ENCODE results near the gene TRAF1. TPM values are rescaled to one million over a fixed set of nuclear protein-coding genes. Genes with fewer than 3 reads are reported as not detected.

Gene TRAF1
- total RNA-seq, 2 experiments from 2014 or later = 80.6 to 85.0 TPM

DNA sequence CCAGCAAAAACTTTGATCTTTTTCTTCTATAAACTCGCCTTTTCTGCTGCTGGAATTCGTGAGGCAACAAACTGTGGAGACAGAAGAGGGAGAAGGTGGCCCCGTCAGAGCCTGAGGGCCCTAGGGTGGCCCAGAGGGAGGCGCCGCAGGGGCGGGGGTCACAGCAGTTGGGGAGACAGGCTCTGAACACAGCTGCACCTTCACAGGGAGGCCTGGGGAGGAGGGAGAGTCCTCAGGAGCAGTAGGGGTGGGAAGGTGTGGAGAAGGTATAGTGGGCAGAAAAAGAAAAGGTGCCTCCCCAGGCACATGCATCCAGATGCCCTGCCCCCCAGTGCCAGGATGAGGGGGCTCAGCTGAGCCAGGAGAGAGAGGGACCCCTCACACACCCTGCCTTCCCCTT lies 64.7 kb downstream of the TRAF1 start:
- no peak for DNase-seq
- Mint-ChIP-seq H3K9me3 (no peaks in the 10 kb centered on the region), H3K4me3 (no peak overlapping the region), H3K36me3 (ENCODE audit: low read depth) (peaks cover 63% of the 10 kb centered on the region), H3K4me1 (ENCODE audit: low read depth) (peaks cover 3% of the 10 kb centered on the region), H3K27ac (no peak overlapping the region), H3K27me3 (ENCODE audit: low read depth) (no peaks in the 10 kb centered on the region)
- CTCF ChIA-PET = interaction anchor here (1.3 kb wide), 1 partner anchor 11 kb away, joined by 3 read pairs; no protein-coding TSS in a partner anchor
- intact Hi-C loops (cut with micrococcal nuclease) = no loop called here

DNA sequence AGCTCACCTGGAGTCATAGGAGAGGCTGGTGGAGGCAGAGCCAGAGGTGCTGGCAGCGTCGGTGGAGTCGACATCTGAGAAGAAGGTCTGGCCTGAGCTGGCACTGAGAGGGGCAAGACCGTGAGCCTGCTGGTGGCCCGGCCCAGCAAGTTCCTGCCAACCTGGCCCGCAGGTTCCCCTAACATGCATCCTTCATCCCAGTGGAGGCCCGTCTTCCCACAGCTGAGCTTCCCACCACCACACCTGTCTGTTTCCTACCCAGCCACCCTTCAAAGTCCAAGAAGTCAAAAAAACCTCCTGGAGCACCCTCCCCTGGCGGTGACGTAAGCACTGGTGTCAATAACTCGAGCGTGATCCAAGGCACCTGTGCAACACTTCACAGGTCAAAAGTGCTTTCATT lies 66.5 kb downstream of the TRAF1 start:
- CTCF ChIA-PET = interaction anchor here (1.0 kb wide), 1 partner anchor 200 kb away, joined by 3 read pairs; no protein-coding TSS in a partner anchor
- Mint-ChIP-seq H3K27ac (no peak overlapping the region), H3K36me3 (ENCODE audit: low read depth) (peaks cover 58% of the 10 kb centered on the region), H3K9me3 (no peaks in the 10 kb centered on the region), H3K27me3 (ENCODE audit: low read depth) (no peaks in the 10 kb centered on the region), H3K4me3 (no peak overlapping the region), H3K4me1 (ENCODE audit: low read depth) (peaks cover 3% of the 10 kb centered on the region)
- intact Hi-C loops (cut with micrococcal nuclease) = no loop called here
- no peak for DNase-seq

DNA sequence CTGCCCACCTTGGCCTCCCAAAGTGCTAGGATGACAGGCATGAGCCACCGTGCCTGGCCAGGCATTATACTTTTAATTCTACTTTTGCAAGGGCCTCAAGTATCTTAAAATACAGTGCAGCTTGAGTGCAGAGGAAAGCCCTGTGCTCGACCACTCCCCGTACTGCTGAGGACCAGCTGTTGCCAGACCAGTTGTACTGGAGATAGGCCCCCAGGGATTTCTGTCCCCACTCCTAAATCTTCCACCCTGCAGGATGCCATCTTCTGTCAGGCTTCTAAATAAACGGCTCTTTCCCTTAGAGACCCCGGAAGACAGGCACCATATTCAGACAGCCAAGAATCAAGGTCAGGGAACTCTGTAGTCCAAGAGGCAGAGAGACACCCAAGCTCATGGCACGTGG lies 67.2 kb downstream of the TRAF1 start:
- H3K9me3 Mint-ChIP-seq = no peaks in the 10 kb centered on the region
- CTCF ChIA-PET = no interaction called here
- H3K4me1 Mint-ChIP-seq (ENCODE audit: low read depth) = peaks cover 3% of the 10 kb centered on the region
- no peaks in the 10 kb centered on the region for H3K27me3 Mint-ChIP-seq (ENCODE audit: low read depth)
- intact Hi-C loops (cut with micrococcal nuclease) = no loop called here
- H3K27ac Mint-ChIP-seq = no peak overlapping the region
- peaks cover 59% of the 10 kb centered on the region for H3K36me3 Mint-ChIP-seq (ENCODE audit: low read depth)
- no peak for DNase-seq
- H3K4me3 Mint-ChIP-seq = no peak overlapping the region

DNA sequence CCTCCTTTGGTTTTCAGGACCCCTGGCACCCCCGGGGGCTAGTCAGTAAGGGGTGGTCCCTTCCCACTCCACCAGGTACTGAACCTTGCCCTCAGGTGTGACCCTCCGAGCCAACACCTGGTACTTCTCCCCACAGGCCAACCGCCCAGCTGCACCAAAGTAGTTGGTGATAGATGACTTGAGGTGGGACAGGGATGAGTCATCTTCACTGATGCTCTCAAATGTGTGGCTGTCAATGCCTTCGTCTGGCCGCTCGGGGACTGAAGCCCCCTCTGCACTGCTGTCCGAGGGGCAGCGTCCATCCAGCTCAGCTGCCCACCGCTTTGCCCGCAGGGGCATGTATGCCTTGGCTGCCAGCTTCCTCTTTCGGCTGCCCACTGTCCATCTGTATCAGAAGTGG lies 68.7 kb downstream of the TRAF1 start:
- Mint-ChIP-seq H3K27ac (no peak overlapping the region), H3K36me3 (ENCODE audit: low read depth) (peaks cover 55% of the 10 kb centered on the region), H3K27me3 (ENCODE audit: low read depth) (no peaks in the 10 kb centered on the region), H3K4me1 (ENCODE audit: low read depth) (peaks cover 4% of the 10 kb centered on the region), H3K9me3 (no peaks in the 10 kb centered on the region), H3K4me3 (no peak overlapping the region)
- CTCF ChIA-PET = interaction anchor here (0.9 kb wide), 1 partner anchor 12 kb away, joined by 3 read pairs; no protein-coding TSS in a partner anchor
- intact Hi-C loops (cut with micrococcal nuclease) = no loop called here
- DNase-seq = no peak

DNA sequence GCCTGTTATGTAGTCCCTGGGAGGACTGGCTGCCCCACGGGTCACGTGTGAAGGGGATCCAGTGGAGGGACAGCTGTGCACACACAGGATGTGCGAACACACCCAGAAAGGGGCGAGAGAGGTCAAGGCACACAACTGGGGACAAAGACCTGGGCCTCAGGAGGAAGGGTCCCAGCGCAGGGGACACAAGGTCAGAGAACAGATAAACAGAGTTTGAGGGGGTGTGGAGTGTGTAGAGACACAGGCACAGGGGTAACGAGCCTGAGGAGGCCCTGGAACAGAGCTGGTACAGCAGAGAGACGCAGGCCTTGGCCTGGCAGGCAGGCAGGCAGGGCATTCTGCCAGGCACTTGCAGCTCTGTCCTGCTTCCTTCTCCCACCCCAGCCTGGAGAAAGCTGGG lies 69.1 kb downstream of the TRAF1 start:
- Mint-ChIP-seq H3K4me1 (ENCODE audit: low read depth) (peaks cover 8% of the 10 kb centered on the region), H3K27me3 (ENCODE audit: low read depth) (no peaks in the 10 kb centered on the region), H3K4me3 (no peak overlapping the region), H3K36me3 (ENCODE audit: low read depth) (peaks cover 53% of the 10 kb centered on the region), H3K9me3 (no peaks in the 10 kb centered on the region), H3K27ac (no peak overlapping the region)
- intact Hi-C loops (cut with micrococcal nuclease) = no loop called here
- CTCF ChIA-PET = interaction anchor here (0.9 kb wide), 1 partner anchor 11 kb away, joined by 3 read pairs; no protein-coding TSS in a partner anchor
- DNase-seq = no peak

DNA sequence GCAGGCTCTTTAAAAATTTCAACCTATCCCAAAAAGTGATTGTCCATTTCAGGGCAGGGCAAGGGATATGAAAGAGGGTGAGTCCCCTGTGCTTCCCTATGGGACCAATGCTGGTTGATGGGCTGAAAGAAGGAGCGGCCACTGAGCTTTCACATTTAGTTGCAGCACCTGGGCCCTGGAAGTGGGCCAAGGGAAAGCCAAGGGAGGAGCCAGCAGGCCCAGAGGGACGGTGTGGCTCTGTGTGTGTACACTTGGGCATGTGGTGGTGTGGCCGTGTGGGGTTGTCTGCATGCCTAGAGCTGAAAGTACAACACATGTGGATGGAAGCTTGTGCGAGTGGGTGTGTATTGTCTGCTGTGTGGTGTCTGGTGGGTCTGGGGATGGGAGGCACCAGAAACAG lies 69.9 kb downstream of the TRAF1 start:
- H3K9me3 Mint-ChIP-seq = no peaks in the 10 kb centered on the region
- DNase-seq = no peak
- CTCF ChIA-PET = interaction anchor here (1.0 kb wide), 1 partner anchor 9 kb away, joined by 3 read pairs; no protein-coding TSS in a partner anchor
- no peaks in the 10 kb centered on the region for H3K27me3 Mint-ChIP-seq (ENCODE audit: low read depth)
- H3K4me1 Mint-ChIP-seq (ENCODE audit: low read depth) = peaks cover 8% of the 10 kb centered on the region
- intact Hi-C loops (cut with micrococcal nuclease) = no loop called here
- no peak overlapping the region for H3K27ac Mint-ChIP-seq
- no peak overlapping the region for H3K4me3 Mint-ChIP-seq
- H3K36me3 Mint-ChIP-seq (ENCODE audit: low read depth) = peaks cover 52% of the 10 kb centered on the region

DNA sequence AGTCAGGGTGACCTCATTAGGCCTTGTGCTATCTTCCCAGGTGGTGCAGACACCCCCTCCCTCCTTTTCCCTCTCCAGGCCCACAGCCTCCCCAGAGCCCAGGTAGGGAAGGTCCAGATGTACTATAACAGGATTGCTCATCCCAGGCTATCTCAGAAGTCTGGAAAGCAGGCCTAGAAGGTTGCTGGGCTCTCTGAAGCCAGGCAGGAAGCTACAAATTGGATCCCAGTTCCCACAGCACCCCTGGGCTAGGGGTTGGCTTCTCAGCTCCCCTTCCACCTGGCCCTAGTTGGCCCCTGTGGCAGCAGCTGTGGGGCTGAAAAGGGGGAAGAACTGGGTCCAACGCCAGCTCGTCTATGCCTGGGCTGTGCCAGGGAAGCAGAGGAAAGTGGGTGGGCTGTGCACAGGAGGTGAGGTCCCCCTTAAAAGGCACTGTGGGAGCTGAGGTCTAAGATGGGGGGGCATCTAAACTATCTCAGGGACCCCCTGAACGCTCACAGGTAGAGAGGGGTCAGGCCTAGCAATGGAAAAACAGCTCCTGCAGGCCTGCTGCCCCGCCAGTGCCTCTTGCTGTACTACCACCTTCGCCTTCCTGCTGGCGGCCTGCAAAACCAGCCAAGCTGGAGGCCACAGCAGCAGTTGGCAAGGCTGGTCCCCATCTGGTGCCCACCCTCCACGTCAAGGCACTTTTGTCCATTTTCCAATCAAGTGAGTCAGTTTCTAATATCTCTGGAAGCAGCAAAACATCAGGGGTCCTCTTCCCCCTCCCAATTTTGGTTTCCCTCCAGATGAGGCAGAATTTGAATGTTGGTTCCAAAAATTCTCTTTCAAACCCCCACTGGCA lies 70.5 kb downstream of the TRAF1 start:
- H3K4me3 Mint-ChIP-seq = no peak overlapping the region
- H3K4me1 Mint-ChIP-seq (ENCODE audit: low read depth) = peaks cover 8% of the 10 kb centered on the region
- H3K27ac Mint-ChIP-seq = peak overlapping the region; percentile 60
- DNase-seq = no peak
- CTCF ChIA-PET = interaction anchor here (1.0 kb wide), 1 partner anchor 9 kb away, joined by 3 read pairs; no protein-coding TSS in a partner anchor
- H3K27me3 Mint-ChIP-seq (ENCODE audit: low read depth) = no peaks in the 10 kb centered on the region
- H3K36me3 Mint-ChIP-seq (ENCODE audit: low read depth) = peaks cover 54% of the 10 kb centered on the region
- H3K9me3 Mint-ChIP-seq = no peaks in the 10 kb centered on the region
- intact Hi-C loops (cut with micrococcal nuclease) = no loop called here

DNA sequence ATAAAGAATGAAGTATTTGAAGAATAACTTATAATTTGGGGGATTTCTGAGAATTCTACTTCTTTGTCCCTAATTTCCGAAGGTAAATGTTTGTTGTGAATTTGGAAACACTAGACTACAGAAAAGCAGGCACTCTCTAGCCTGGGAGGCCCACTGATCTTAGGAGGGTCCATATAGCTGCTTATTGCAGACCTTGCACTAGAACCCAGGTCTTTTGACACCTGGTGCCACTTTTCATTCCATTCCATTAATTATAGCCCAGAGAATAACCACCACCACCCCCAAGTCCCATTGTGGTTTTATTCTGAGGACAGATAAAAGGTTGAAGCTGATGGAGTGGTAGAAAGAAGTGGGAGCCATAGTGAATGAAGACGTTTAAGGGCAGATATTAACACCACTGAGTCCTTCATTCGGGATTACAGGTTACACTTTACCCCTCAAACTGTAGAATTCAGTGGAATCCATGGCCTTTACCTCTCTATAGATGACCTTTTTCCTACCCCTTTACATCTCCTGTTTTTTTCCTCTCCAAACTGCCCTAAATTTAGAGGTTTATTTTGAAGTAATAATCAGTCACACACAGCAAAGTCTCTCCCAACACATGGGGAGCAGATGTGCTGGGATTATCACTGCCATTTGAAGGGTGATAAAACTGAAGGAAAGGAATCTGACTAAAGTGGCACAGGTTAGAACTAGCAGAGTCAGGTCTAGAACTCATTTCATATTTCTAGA lies 71.8 kb downstream of the TRAF1 start:
- Mint-ChIP-seq H3K27me3 (ENCODE audit: low read depth) (no peaks in the 10 kb centered on the region), H3K4me3 (no peak overlapping the region), H3K4me1 (ENCODE audit: low read depth) (peaks cover 12% of the 10 kb centered on the region), H3K36me3 (ENCODE audit: low read depth) (peaks cover 41% of the 10 kb centered on the region), H3K27ac (peak overlapping the region; percentile 60), H3K9me3 (no peaks in the 10 kb centered on the region)
- no peak for DNase-seq
- CTCF ChIA-PET = no interaction called here
- intact Hi-C loops (cut with micrococcal nuclease) = no loop called here

DNA sequence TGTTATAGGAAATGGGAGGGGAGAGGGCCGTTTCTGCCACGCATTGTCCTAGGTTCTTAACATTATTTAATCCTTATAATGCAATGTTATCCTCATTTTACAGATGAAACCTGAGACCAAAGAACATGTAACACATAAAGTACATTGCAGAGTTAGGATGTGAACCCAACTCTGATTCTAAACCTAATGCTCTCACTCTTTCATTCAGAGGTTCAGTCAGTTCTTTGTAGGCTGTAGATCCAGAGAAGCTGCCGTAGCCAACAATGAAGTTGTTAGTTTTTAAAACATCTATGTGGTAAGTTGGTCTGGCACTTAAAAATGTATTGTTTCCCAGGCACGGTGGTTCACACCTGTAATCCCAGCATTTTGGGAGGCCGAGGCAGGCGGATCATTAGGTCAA lies 73.4 kb downstream of the TRAF1 start:
- no peak for DNase-seq
- H3K4me1 Mint-ChIP-seq (ENCODE audit: low read depth) = peaks cover 17% of the 10 kb centered on the region
- no peaks in the 10 kb centered on the region for H3K9me3 Mint-ChIP-seq
- peaks cover 33% of the 10 kb centered on the region for H3K36me3 Mint-ChIP-seq (ENCODE audit: low read depth)
- intact Hi-C loops (cut with micrococcal nuclease) = no loop called here
- no peak overlapping the region for H3K27ac Mint-ChIP-seq
- CTCF ChIA-PET = no interaction called here
- no peak overlapping the region for H3K4me3 Mint-ChIP-seq
- no peaks in the 10 kb centered on the region for H3K27me3 Mint-ChIP-seq (ENCODE audit: low read depth)

Other genes starting within 250 kb of the TRAF1 start
- gene MEGF9, start 212.3 kb downstream of the TRAF1 start, total RNA-seq = 1 to 10 TPM; 3.8 TPM
- 10 to 100 TPM; 60.8 to 64.4 TPM for gene FBXW2, start 133.4 kb downstream of the TRAF1 start, total RNA-seq
- 10 to 100 TPM; 62.1 to 63.5 TPM for gene PSMD5, start 83.9 kb downstream of the TRAF1 start, total RNA-seq
- 100 to 1,000 TPM; 289 to 295 TPM for gene PHF19, start 49.6 kb downstream of the TRAF1 start, total RNA-seq
- gene C5, start 123.5 kb upstream of the TRAF1 start, total RNA-seq = 1 to 10 TPM in 1 of 2 experiments, under 1 TPM in 1; 0.99 to 1.6 TPM
- gene CNTRL, start 148.2 kb upstream of the TRAF1 start, total RNA-seq = 10 to 100 TPM; 59.4 to 63.6 TPM

Measured in activated naive CD4-positive, alpha-beta T cell treated with anti-CD3 and anti-CD28 coated beads for 36 hours (primary cell).